NCI-H345 treated with DMSO at 0.1 percent for 48 hours (cell line): ENCODE data around the gene PRDM10.

Experiments
- DNase-seq: peaks from one replicate; lab custom pipeline; 2025; ENCODE audit not compliant: unreplicated experiment; lab: John Stamatoyannopoulos, UW

Gene PRDM10

GRCh38 chr11:129852125-129852740, 150.4 kb downstream of the PRDM10 start:
- no peak for DNase-seq
